SU-DHL-6 (cell line): ENCODE measurements around the gene FBXL13.

Source experiments
- EZH2phosphoT487 ChIP-seq: fragments of 200-600 bp; sonication (generic), shearing (Covaris generic); conservative IDR thresholded peaks from 2 replicates; pipeline ENCODE4 v1.6.1; 2018; ENCODE audit warnings: mild to moderate bottlenecking, antibody characterized with exemption, low read length, moderate library complexity, mixed read lengths
- TF ChIP-seq, protein P1 (sequence below): fragments of 200-600 bp; sonication (generic); IDR thresholded peaks from one replicate; pipeline ENCODE4 v1.5.1; 2017; ENCODE audit warnings: antibody characterized with exemption, mild to moderate bottlenecking, low read length, moderate library complexity; ENCODE audit not compliant: insufficient read depth, poor library complexity, severe bottlenecking

DNA sequence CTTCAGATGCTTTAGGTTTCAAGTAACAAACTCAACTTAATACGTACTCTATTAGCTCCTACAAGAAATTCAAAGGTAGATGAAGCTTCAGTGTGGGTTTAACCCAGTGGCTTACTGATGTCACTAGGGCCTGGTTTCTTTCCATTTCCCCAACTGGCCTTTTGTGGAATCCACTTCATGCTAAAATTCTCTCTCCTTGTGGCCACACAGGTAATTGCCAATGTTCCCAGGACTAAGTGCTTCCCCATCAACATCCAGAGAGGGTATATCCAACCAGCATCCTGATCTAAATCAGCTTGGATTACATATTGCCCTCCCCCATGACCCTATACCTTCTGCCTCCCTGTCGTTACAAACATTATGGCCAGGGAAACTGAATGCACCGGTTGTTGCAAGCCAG lies 10.7 kb downstream of the FBXL13 start:
- TF ChIP-seq EZH2phosphoT487: no peak
- TF ChIP-seq, protein P1, sequence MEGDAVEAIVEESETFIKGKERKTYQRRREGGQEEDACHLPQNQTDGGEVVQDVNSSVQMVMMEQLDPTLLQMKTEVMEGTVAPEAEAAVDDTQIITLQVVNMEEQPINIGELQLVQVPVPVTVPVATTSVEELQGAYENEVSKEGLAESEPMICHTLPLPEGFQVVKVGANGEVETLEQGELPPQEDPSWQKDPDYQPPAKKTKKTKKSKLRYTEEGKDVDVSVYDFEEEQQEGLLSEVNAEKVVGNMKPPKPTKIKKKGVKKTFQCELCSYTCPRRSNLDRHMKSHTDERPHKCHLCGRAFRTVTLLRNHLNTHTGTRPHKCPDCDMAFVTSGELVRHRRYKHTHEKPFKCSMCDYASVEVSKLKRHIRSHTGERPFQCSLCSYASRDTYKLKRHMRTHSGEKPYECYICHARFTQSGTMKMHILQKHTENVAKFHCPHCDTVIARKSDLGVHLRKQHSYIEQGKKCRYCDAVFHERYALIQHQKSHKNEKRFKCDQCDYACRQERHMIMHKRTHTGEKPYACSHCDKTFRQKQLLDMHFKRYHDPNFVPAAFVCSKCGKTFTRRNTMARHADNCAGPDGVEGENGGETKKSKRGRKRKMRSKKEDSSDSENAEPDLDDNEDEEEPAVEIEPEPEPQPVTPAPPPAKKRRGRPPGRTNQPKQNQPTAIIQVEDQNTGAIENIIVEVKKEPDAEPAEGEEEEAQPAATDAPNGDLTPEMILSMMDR: no peak
